BJ (cell line): Measurements from ENCODE around the gene PIBF1. TPM values are rescaled to one million over a fixed set of nuclear protein-coding genes. Genes with fewer than 3 reads are reported as not detected.
"Not testable (repeated sequence)": the region's sequence is repeated elsewhere in the genome, so short reads cannot be mapped to it uniquely, and the experiment has no call there.

ENCODE experiments used
- CTCF ChIA-PET: fragments of 350-600 bp; formaldehyde crosslinking; extraction: SDS; loops from one replicate; lab custom pipeline; 2021; ENCODE audit warnings: antibody characterized with exemption, inconsistent platforms; lab: Yijun Ruan, JAX
- POLR2A ChIA-PET: fragments of 300-600 bp; sonication (Branson Sonifier 250); formaldehyde crosslinking; extraction: SDS; loops from one replicate; lab custom pipeline; 2021; ENCODE audit warnings: antibody characterized with exemption; lab: Charles Lee
- DNase-seq: peaks from one replicate; pipeline ENCODE4 v3.0.0-alpha.2; 2011; ENCODE audit warnings: low read depth
- H3K27me3 ChIP-seq: 2 replicates; pipeline ENCODE4 v1.6.0; 2011; ENCODE audit warnings: low read length; ENCODE audit not compliant: control insufficient read depth, insufficient read depth
- H3K36me3 ChIP-seq: 2 replicates; pipeline ENCODE4 v1.5.1; 2011; ENCODE audit warnings: low read length; ENCODE audit not compliant: control insufficient read depth, insufficient read depth
- H3K4me3 ChIP-seq: 2 replicates; pipeline ENCODE4 v1.5.1; 2011; ENCODE audit warnings: low read depth, mild to moderate bottlenecking, control low read depth, low read length
- polyA plus RNA-seq: library from polyadenylated mRNA; depleted of rRNA; stranded (reverse); fragments of >200 nt; gene quantifications from 2 replicates; pipeline ENCODE4 v1.2.3, GENCODE V29; 2011
- TF ChIP-seq, protein P1 (sequence below): IDR thresholded peaks from 2 replicates; pipeline ENCODE4 v1.5.1; 2011; ENCODE audit warnings: low read depth, mild to moderate bottlenecking, control low read depth, inconsistent platforms, low read length, moderate library complexity; ENCODE audit not compliant: insufficient read depth

The PIBF1 gene
- polyA plus RNA-seq, 1 experiment, result 1.7 TPM

DNA sequence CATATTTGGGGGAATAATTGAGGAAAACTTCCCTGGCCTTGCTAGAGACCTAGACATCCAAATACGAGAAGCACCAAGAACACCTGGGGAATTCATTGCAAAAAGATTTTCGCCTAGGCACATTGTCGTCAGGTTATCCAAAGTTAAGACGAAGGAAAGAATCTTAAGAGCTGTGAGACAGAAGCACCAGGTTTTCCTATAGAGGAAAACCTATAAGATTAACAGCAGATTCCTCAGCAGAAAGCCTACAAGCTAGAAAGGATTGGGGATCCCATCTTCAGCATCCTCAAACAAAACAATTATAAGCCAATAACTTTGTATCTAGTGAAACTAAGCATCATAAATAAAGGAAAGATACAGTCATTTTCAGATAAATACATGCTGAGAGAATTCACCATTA is 114.9 kb downstream of the PIBF1 start:
- no peaks in the 10 kb centered on the region for H3K27me3 ChIP-seq
- no peak overlapping the region for H3K4me3 ChIP-seq
- ChIA-PET CTCF (interaction anchor here (1.1 kb wide), 1 partner anchor 13 kb away, joined by 3 read pairs; no protein-coding TSS in a partner anchor), POLR2A (no interaction called here)
- TF ChIP-seq, protein P1, sequence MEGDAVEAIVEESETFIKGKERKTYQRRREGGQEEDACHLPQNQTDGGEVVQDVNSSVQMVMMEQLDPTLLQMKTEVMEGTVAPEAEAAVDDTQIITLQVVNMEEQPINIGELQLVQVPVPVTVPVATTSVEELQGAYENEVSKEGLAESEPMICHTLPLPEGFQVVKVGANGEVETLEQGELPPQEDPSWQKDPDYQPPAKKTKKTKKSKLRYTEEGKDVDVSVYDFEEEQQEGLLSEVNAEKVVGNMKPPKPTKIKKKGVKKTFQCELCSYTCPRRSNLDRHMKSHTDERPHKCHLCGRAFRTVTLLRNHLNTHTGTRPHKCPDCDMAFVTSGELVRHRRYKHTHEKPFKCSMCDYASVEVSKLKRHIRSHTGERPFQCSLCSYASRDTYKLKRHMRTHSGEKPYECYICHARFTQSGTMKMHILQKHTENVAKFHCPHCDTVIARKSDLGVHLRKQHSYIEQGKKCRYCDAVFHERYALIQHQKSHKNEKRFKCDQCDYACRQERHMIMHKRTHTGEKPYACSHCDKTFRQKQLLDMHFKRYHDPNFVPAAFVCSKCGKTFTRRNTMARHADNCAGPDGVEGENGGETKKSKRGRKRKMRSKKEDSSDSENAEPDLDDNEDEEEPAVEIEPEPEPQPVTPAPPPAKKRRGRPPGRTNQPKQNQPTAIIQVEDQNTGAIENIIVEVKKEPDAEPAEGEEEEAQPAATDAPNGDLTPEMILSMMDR, result no peak
- DNase-seq, result no peak
- H3K36me3 ChIP-seq, result peaks cover 3% of the 10 kb centered on the region; the same call in 1 of the 2 replicates

DNA sequence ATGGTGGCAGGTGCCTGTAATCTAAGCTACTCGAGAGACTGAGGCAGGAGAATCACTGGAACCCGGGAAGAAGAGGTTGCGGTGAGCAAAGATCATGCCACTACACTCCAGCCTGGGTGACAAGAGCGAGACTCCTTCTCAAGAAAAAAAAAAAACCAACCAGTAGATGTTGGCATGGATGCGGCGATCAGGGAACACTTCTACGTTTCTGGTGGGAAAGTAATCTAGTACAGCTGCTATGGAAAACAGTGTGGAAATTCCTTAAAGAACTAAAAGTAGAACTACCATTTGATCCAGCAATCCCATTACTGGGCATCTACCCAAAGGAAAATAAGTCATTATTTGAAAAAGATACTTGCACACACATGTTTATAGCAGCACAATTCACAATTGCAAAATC is 119.6 kb downstream of the PIBF1 start:
- not testable (repeated sequence) for DNase-seq

DNA sequence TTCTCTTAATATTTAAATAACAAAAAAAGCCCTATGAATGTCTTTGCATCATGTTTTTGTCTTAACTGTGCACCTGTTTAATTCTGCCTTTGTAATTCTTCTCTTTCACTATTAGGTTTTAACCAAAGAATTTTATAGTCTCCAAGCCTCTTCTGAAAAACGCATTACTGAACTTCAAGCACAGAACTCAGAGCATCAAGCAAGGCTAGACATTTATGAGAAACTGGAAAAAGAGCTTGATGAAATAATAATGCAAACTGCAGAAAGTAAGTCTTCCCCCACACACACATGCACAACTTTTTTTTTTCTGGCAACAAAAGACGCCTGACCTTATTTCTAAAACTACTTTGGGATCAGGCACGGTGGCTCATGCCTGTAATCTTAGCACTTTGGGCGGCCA is 126.5 kb downstream of the PIBF1 start:
- Histone ChIP-seq H3K36me3 (no peaks in the 10 kb centered on the region), H3K4me3 (no peak overlapping the region), H3K27me3 (no peaks in the 10 kb centered on the region)
- TF ChIP-seq, protein P1, result no peak
- ChIA-PET CTCF (interaction anchor here (0.6 to 1.2 kb wide), 4 partner anchors 12 to 481 kb away, joined by 3 to 5 read pairs (median 3); no protein-coding TSS in a partner anchor), POLR2A (no interaction called here)
- DNase-seq, result no peak

More for the DNA sequence above, 119.6 kb downstream of the PIBF1 start:
- not testable (repeated sequence) for H3K27me3 ChIP-seq, H3K36me3 ChIP-seq, H3K4me3 ChIP-seq
- POLR2A ChIA-PET, result interaction anchor here (0.7 kb wide), 1 partner anchor 759 kb away, joined by 5 read pairs; no protein-coding TSS in a partner anchor
- CTCF ChIA-PET, result interaction anchor here (0.9 kb wide), 1 partner anchor 22 kb away, joined by 3 read pairs; no protein-coding TSS in a partner anchor

DNA sequence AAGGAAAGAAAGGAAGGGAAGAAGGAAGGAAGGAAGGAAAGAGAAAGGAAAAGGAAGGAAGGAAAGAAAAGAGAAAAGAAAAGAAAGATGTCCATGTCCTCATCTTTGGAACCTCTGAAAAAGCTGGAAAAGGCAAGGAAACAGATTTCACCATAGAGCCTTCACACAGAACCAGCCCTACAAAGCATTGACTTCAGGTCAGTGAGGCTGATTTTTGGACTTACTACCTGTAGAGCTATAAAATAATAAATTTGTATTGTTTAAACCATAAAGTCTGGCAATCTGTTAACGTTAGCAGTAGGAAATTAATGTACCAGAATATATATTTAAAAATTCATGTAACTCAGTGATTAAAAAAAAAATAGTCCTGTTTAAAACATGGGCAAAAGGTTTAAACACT is 130.0 kb downstream of the PIBF1 start:
- ChIA-PET POLR2A (no interaction called here), CTCF (interaction anchor here (0.6 kb wide), 1 partner anchor 209 kb away, joined by 4 read pairs; no protein-coding TSS in a partner anchor)
- no peak for DNase-seq
- Histone ChIP-seq H3K27me3 (no peaks in the 10 kb centered on the region), H3K36me3 (no peaks in the 10 kb centered on the region), H3K4me3 (no peak overlapping the region)
- TF ChIP-seq, protein P1, result no peak

DNA sequence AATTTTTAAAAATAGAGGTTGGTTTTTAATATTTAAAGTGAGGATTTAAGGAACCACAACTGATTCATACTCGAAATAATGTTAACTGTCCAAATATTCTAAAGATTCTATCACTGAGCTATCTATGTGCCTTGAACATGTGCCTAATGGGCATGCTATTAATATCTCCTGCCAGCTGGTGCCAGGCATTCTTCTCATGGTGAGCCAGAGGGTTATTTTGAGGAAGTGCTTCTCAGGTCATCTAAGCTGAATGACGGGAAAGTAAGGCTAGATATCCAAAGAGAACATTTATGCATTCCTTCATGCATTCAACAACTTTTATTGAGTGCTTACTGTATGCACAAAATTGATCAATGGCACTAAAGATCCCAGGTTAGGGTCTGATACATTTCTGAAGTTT is 138.2 kb downstream of the PIBF1 start:
- TF ChIP-seq, protein P1, result no peak
- H3K4me3 ChIP-seq, result no peak overlapping the region
- no peaks in the 10 kb centered on the region for H3K27me3 ChIP-seq
- CTCF ChIA-PET, result interaction anchor here (1.1 kb wide), 2 partner anchors 12 to 80 kb away, joined by 3 read pairs; no protein-coding TSS in a partner anchor
- DNase-seq, result no peak
- POLR2A ChIA-PET, result no interaction called here
- H3K36me3 ChIP-seq, result peaks cover 1% of the 10 kb centered on the region; the same call in 1 of the 2 replicates

DNA sequence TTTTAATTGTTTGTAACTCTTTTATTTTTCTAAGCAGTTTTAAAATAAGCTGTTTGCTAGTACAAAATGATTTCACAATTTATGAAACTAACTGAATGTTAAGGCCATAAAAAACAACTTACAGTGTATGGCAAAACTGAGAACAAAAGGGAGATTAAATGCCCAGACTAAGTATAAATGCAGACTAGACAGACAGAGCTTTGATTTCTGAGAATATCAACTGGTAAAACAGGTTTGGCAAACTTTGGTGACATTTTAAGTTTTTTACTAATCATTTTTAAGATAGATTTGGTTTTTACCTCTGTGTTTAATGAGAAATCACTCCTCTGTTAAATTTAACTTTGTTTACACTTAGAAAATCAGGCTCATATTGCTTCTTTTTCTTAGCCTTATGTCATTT is 149.4 kb downstream of the PIBF1 start:
- TF ChIP-seq, protein P1, result no peak
- Histone ChIP-seq H3K27me3 (no peaks in the 10 kb centered on the region), H3K4me3 (no peak overlapping the region), H3K36me3 (no peaks in the 10 kb centered on the region; the same call in 1 of the 2 replicates)
- no peak for DNase-seq
- CTCF ChIA-PET, result no interaction called here
- POLR2A ChIA-PET, result interaction anchor here (0.6 kb wide), 1 partner anchor 46 kb away, joined by 3 read pairs; no protein-coding TSS in a partner anchor
